GM15510 (cell line): ENCODE data around the gene HSPA1B.

Source experiments
- POLR2A ChIP-seq: IDR thresholded peaks from 3 replicates; pipeline ENCODE4 v1.6.1; 2011; ENCODE audit warnings: borderline replicate concordance; ENCODE audit not compliant: insufficient read length; ENCODE audit errors: extremely low read depth

The HSPA1B gene

GRCh38 chr6:31794294-31794865 is 33.2 kb upstream of the HSPA1B start:
- TF ChIP-seq POLR2A = no peak

- TF ChIP-seq POLR2A = no peak
These were observed 32.5 kb upstream of the HSPA1B start for GRCh38 chr6:31794866-31795615.

GRCh38 chr6:31795616-31796298 is 31.8 kb upstream of the HSPA1B start, which contains the start of gene VARS1:
TSS of gene VARS1 (minus strand) at chr6:31795752. CDS start at chr6:31795217, 535 bp downstream.
- peak; percentile 64 for TF ChIP-seq POLR2A

GRCh38 chr6:31796993-31797385 is 30.5 kb upstream of the HSPA1B start:
- no peak for TF ChIP-seq POLR2A

GRCh38 chr6:31797588-31797987 is 29.9 kb upstream of the HSPA1B start:
- TF ChIP-seq POLR2A = no peak

- TF ChIP-seq POLR2A = no peak
These were observed 27.8 kb upstream of the HSPA1B start for GRCh38 chr6:31799781-31800180.

- TF ChIP-seq POLR2A = no peak
These were observed 21.5 kb upstream of the HSPA1B start for GRCh38 chr6:31805939-31806469.

GRCh38 chr6:31806470-31807272 is 20.9 kb upstream of the HSPA1B start, which contains the start of gene LSM2:
TSS of gene LSM2 (minus strand) at chr6:31806966. CDS start at chr6:31806757, 209 bp downstream.
- peak; percentile 93 for TF ChIP-seq POLR2A

GRCh38 chr6:31811645-31812044 is 15.9 kb upstream of the HSPA1B start:
- TF ChIP-seq POLR2A = no peak

GRCh38 chr6:31813465-31813849 is 14.1 kb upstream of the HSPA1B start:
- no peak for TF ChIP-seq POLR2A

GRCh38 chr6:31814677-31815024 is 12.9 kb upstream of the HSPA1B start:
- TF ChIP-seq POLR2A = peak; percentile 11

GRCh38 chr6:31815025-31815838 is 12.3 kb upstream of the HSPA1B start, which contains the start of the genes HSPA1A and HSPA1L:
TSS of gene HSPA1A (plus strand) at chr6:31815543. CDS start at chr6:31815757, 214 bp downstream.
TSS of gene HSPA1L (minus strand) at chr6:31815283. CDS start at chr6:31811972, 3,311 bp downstream.
- peak; percentile 86 for TF ChIP-seq POLR2A

GRCh38 chr6:31819871-31820299 is 7.7 kb upstream of the HSPA1B start:
- no peak for TF ChIP-seq POLR2A
